ENCODE results near the gene PNCK. TPM values are rescaled to one million over a fixed set of nuclear protein-coding genes. Genes with fewer than 3 reads are reported as not detected.
A peak's percentile ranks its signal among the peaks of the same experiment; 100 is the strongest.

The PNCK gene
- total and polyA plus RNA-seq, 2 experiments from 2014 or later, result 3.5 to 11.9 TPM

DNA sequence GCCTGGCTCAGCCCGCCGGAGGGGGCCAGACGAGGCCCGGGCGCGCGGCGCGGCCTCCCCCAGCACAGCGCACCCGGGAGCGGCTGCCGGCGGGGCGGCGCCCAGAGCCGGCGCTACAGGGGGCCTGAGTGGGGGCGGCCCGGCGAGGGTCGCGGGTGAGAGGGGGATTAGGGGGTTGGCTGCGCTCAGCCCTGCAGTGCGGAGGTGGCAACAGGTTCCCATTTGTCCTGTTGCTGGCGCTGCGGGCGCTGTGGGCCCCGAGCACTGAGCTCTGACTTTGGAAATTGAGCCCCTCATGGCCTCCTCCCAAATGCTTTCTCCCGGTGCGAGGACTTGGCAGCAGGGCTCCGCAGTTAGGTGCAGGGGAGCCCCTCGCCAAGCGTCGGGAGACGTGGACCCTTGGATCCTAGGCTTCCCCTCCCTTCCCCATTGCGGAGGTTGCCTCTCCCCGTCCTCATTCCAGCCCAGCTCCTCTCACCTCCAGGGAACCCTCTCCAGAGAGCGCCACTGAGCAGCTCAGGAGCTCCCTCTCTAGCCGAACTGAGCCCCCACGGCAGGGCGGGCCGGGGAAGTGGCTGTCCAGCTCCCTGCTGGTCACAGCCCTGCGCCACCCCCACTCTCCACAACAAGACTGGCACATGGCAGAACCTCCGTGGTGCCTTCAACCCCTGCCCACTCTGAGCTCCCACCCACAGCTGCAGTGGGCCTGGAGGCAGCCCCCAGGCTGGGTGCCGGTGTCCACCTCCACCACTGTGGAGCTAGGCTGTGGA is 29.1 kb downstream of the PNCK start:
- Mint-ChIP-seq H3K36me3 (ENCODE audit: low read depth) (no peaks in the 10 kb centered on the region), H3K4me3 (peak overlapping the region; percentile 60), H3K4me1 (peaks cover 8% of the 10 kb centered on the region; the same call in 2 of the 3 replicates), H3K27me3 (ENCODE audit: insufficient read depth, low read depth, poor library complexity) (peaks cover 70% of the 10 kb centered on the region), H3K9me3 (no peaks in the 10 kb centered on the region; the same call in 2 of the 3 replicates), H3K27ac (no peak overlapping the region)
- no peak overlapping the region; the same call in 1 of the 2 replicates for H2AFZ ChIP-seq
- H3K4me1 ChIP-seq (ENCODE audit: insufficient read depth), result no peaks in the 10 kb centered on the region; the same call in 1 of the 2 replicates
- H3K9me2 ChIP-seq (ENCODE audit: insufficient read depth), result no peaks in the 10 kb centered on the region
- no peaks in the 10 kb centered on the region for H3K36me3 ChIP-seq (ENCODE audit: insufficient read depth)
- peaks cover 89% of the 10 kb centered on the region for H3K27me3 ChIP-seq (ENCODE audit: insufficient read depth)
- H3K4me2 ChIP-seq, result peak overlapping the region; percentile 62; the same call in 1 of the 2 replicates
- H3K27ac ChIP-seq (ENCODE audit: low read depth), result no peak overlapping the region
- peak overlapping the region; percentile 44; the same call in 1 of the 2 replicates for H3K4me3 ChIP-seq
- no peaks in the 10 kb centered on the region for H4K20me1 ChIP-seq (replicated peaks; ENCODE audit: insufficient read depth)
- no peaks in the 10 kb centered on the region for H3F3A ChIP-seq (replicated peaks; ENCODE audit: low read depth)
- ATAC-seq (peak; percentile 16), DNase-seq (ENCODE audit: low spot score) (peak; percentile 41)
- no peaks in the 10 kb centered on the region for H3K79me2 ChIP-seq (replicated peaks; ENCODE audit: insufficient read depth)
- TF ChIP-seq, protein P1, sequence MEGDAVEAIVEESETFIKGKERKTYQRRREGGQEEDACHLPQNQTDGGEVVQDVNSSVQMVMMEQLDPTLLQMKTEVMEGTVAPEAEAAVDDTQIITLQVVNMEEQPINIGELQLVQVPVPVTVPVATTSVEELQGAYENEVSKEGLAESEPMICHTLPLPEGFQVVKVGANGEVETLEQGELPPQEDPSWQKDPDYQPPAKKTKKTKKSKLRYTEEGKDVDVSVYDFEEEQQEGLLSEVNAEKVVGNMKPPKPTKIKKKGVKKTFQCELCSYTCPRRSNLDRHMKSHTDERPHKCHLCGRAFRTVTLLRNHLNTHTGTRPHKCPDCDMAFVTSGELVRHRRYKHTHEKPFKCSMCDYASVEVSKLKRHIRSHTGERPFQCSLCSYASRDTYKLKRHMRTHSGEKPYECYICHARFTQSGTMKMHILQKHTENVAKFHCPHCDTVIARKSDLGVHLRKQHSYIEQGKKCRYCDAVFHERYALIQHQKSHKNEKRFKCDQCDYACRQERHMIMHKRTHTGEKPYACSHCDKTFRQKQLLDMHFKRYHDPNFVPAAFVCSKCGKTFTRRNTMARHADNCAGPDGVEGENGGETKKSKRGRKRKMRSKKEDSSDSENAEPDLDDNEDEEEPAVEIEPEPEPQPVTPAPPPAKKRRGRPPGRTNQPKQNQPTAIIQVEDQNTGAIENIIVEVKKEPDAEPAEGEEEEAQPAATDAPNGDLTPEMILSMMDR (conservative IDR thresholded peaks at IDR 0.05; ENCODE audit: low read depth in 2 of 2), result peak in 1 of 2 experiments; percentile 50; a peak in 2 of 4 replicates
- TF ChIP-seq EZH2phosphoT487 (IDR thresholded peaks at IDR 0.05; ENCODE audit: unreplicated experiment) (no peak), JUNB (IDR thresholded peaks at IDR 0.05; ENCODE audit: unreplicated experiment) (no peak), EZH2 (IDR thresholded peaks at IDR 0.05; ENCODE audit: low read depth, unreplicated experiment) (peak; percentile 38)

DNA sequence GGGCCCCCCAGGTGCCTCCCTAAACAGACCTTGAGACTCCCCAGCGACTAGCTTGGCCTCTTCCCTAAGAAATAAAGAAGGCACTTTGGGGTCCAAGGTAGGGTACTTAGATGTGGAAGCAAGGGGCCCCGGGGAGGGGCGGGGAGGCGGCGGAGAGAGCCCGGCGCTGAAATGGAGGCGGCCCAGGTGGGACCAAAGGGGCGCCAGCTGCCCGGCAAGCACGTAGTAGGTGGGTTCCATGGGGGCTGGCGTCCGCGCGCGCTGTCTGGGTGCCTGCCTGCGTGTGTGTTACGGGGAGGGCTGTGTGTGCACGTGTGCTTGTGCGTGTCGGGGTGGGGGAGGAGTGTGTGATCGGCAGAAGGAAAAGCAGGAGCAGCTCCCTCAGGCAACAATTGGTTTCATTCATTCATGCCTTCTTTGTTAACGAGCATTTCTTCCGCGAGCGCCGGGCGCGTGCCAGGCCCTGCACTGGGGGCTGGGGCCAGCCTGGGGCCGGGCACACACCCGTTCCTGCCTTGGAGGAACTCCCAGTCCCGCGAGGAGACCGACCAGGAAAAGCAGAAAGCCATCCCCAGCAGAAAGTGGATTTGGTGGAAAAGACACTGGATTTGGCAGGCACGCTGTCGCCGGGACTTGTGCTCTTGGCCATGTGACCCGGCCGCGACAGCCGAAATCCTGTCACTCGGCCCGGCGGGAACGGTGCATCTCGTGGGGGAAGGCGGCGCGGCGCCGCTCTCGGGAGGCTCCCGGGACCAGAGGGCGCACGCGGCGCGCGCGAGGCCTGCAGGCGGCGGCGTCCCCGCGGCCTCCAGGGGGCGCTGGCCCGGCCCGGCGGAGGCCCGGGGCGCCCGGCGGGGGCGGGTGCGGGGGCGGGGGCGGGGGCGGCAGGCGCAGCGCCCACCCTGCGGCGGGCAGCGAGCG is 29.9 kb downstream of the PNCK start:
- TF ChIP-seq EZH2 (IDR thresholded peaks at IDR 0.05; ENCODE audit: low read depth, unreplicated experiment) (peak; percentile 55), ZNF331 (CRISPR knock-in tag; IDR thresholded peaks at IDR 0.05; ENCODE audit: low read depth) (no peak), CREB1 (CRISPR knock-in tag; IDR thresholded peaks at IDR 0.05; ENCODE audit: low read depth) (no peak)
- TF ChIP-seq, protein P1 (conservative IDR thresholded peaks at IDR 0.05; ENCODE audit: low read depth in 2 of 2), result peak in 1 of 2 experiments; percentile 17; a peak in 1 of 4 replicates
- Mint-ChIP-seq H3K27me3 (ENCODE audit: insufficient read depth, low read depth, poor library complexity) (peaks cover 62% of the 10 kb centered on the region), H3K4me3 (peak overlapping the region; percentile 65), H3K9me3 (no peaks in the 10 kb centered on the region; the same call in 2 of the 3 replicates), H3K36me3 (ENCODE audit: low read depth) (no peaks in the 10 kb centered on the region), H3K27ac (no peak overlapping the region), H3K4me1 (peaks cover 8% of the 10 kb centered on the region; the same call in 2 of the 3 replicates)
- DNase-seq (ENCODE audit: low spot score) (peak; percentile 22), ATAC-seq (no peak)
- H3F3A ChIP-seq (replicated peaks; ENCODE audit: low read depth), result no peaks in the 10 kb centered on the region
- H3K9me2 ChIP-seq (ENCODE audit: insufficient read depth), result no peaks in the 10 kb centered on the region
- H4K20me1 ChIP-seq (replicated peaks; ENCODE audit: insufficient read depth), result no peaks in the 10 kb centered on the region
- peak overlapping the region; percentile 75 for H3K4me2 ChIP-seq
- no peaks in the 10 kb centered on the region for H3K36me3 ChIP-seq (ENCODE audit: insufficient read depth)
- peak overlapping the region; percentile 48 for H3K4me3 ChIP-seq
- no peaks in the 10 kb centered on the region for H3K79me2 ChIP-seq (replicated peaks; ENCODE audit: insufficient read depth)
- peak overlapping the region; percentile 72 for H2AFZ ChIP-seq
- H3K27me3 ChIP-seq (ENCODE audit: insufficient read depth), result peaks cover 80% of the 10 kb centered on the region
- H3K4me1 ChIP-seq (ENCODE audit: insufficient read depth), result no peaks in the 10 kb centered on the region; the same call in 1 of the 2 replicates
- no peak overlapping the region for H3K27ac ChIP-seq (ENCODE audit: low read depth)

Data from GM23338 (cell line).